HG02588 (cell line): ENCODE measurements around the gene KCNQ2.
"Not testable (repeated sequence)": the region's sequence is repeated elsewhere in the genome, so short reads cannot be mapped to it uniquely, and the experiment has no call there.

Experiments
- ATAC-seq: cut with Tn5 transposase; IDR thresholded peaks from one replicate; pipeline ENCODE4 v1.9.1; 2021; ENCODE audit warnings: mild to moderate bottlenecking, moderate library complexity; ENCODE audit not compliant: unreplicated experiment

Gene KCNQ2

DNA sequence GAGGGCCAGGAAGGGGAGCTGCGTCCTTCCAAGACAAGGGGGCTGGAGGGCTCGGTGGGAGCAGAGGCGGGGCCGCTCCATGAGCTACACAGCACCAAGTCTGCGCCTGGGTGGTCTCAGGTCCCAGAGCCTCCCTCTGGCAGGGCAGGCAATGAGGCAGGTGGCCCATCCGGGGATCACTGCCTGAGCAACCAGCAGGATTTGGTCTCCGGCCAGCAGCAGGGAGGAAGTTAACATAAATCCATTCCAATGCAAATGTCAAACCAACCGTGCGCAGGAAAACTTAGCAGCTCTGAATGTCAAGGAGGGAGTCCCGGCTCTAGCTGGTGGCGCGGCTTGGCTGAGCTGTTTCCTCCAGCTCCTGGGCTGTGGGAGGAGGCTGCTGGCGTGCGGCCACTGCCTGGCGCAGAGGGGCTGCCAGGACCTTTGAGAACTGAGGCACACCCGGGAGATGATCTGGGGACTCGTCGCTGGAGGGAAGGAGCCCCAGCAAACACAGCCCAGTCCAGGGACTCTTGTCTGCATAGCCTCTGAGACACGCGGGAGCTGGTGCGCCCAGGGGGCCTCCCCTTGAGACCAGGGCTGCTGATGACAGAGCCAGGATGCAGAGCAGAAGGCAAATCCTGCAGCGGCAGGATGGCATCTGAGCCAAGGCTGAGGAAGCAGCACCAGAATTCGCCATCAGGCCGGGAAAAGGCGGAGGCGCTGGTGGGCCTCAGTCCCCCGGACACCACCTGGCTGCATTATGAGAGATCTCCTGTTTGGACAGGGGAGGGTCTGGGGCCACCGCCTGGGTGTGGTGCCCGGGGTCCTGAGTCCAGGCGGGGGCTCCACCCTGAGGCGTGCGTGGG, 78.2 kb downstream of the KCNQ2 start:
- ATAC-seq = no peak

DNA sequence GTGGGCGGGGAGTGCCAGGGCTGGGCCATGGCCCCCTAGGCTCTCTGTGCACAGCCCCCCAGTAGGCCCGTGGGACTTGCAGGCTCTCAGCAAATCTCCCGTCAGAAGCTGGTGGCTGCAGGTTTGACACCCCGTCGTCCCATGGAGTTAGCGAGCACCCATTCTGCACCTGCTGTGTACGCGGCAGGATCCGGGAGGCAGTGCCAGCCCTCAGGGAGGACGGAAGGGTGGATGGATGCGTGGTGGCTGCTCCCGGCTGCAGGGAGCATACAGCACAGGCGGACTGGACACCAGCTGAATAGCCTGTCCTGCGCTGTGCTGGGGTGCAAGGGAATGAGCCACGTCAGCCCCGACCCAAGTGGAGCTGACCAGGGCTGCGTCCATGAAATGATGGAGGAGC, 78.9 kb downstream of the KCNQ2 start:
- ATAC-seq = no peak

GRCh38 chr20:63392465-63393365, 79.7 kb downstream of the KCNQ2 start:
- no peak for ATAC-seq

DNA sequence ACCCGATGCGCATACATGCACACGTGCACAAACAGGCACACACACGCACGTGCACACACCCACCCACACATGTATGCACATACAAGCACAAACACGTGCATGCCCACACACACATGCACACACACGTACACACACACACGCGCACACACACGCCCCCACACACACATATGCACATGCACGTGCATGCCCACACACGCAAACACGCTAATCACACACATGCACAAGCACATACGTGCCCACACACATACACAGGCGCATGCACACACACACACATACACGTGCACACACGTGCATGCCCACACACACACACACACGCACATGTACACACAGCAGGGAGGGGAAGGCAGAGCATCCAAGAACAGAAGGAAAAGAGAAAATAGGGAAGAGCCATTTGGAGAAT, 84.5 kb downstream of the KCNQ2 start:
- ATAC-seq = no peak

- no peak for ATAC-seq
Measured at GRCh38 chr20:63387393-63387792, 85.1 kb downstream of the KCNQ2 start.

GRCh38 chr20:63386491-63386890, 86.0 kb downstream of the KCNQ2 start:
- ATAC-seq = no peak

DNA sequence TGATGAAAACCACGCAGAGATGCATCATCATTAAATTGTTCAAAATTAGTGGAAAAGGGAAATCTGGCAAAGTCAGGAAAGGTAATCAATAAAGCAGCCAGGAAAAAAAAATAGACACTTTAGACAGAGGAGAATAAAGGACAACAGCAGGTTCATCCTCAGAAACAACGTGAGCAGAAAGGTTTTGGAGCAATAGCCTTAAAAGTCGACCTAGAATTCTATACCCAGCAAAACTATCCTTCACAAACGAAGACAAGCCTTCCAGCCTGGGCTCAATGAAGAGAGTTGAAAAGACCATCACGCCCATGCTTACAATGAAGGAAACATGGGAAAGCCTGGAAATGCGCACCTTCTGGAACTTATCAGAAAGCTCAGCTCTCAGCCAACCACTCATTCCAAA, 86.6 kb downstream of the KCNQ2 start:
- ATAC-seq = no peak

DNA sequence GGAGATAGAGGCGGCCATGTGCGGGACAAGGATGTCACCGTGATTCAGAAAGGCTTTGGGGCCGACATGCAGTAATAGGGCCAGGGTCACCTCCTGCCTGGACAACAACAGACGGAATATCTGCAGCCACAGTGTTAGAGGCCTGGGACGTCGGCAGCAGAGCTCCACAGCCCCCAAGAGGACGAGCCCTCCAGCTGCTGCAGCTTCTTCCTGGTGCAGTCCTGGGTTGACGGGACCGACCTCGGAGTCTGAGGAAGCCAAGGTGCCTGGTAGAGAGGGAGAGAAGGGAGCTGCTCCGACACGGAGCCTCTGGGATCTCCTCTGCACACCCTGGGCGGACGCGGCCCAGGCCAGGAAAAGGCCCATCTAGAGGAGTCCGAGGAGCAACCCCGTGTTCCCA, 88.1 kb downstream of the KCNQ2 start:
- ATAC-seq = no peak

- no peak for ATAC-seq
Measured at GRCh38 chr20:63383556-63383955, 88.9 kb downstream of the KCNQ2 start.

DNA sequence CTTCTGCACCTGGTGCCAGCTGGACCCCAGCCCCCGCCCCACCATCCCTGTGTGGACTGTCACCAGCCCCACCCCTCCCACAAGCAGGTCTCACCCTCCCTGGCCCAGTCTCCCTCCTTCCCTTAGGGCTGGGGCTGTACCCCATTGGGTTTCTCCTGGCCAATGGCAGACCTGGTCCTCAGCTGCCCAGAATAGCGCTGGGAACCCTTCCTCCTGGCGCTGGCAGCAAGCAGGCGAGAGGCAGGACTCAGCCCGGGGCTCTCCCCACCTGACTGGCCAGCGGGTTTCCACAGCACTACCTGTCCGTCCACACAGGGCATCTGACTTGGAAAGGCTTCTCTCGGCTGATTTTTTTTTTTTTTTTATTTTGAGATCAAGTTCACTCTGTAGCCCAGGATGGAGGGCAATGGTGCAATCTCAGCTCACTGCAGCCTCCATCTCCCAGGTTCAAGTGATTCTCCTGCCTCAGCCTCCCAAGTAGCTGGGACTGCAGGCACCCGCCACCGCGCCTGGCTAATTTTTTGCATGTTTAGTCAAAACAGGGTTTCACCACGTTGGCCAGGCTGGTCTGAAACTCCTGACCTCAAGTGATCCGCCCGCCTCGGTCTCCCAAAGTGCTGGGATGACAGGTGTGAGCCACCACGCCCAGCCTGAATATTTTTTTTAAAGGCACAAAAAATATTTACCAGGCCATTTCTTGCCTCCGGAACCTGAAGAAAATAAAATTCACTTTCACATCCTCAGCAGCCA, 89.7 kb downstream of the KCNQ2 start:
- no peak for ATAC-seq

- no peak for ATAC-seq
Measured at GRCh38 chr20:63381781-63382431, 90.5 kb downstream of the KCNQ2 start.

DNA sequence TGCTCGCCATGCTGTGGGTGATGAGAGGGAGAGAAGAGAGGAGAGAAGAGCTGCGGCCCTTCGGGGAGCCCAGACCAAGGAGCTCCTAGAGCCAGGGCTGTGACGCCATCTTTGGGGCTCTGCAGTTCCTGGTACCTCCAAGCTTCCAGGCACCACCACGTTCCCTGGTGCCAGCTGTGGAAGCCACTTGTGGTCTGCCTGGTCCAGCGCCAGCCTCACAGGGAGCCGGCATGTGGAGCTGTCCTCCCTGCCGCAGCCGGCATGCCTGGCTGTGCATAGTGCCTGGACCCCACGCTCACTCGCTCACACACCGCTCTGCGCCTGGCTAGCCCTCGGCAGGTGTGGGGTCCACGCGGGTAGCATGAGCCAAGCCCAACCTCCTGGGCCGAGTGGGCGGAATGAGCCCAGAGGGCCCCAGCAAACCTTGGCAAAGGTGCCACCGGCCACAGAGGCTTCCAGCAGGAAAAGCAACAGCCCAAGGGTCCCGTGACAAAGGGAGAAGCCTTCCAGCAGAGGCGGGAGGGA, 92.0 kb downstream of the KCNQ2 start:
- ATAC-seq = no peak

DNA sequence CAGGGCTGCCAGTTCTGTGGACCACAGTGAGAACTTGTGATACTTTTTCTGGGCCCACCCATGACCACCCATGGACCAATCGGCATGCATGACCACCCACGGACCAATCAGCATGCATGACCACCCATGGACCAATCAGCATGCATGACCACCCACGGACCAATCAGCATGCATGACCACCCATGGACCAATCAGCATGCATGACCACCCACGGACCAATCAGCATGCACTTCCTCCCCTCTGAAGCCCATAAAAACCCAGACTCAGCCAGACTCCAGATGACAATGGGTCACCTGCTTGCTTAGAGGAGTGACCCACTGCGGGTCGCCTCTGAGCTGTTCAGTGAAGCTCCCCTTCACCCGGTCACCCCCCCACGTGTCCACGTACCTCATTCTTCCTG, 92.6 kb downstream of the KCNQ2 start:
- ATAC-seq = not testable (repeated sequence)

DNA sequence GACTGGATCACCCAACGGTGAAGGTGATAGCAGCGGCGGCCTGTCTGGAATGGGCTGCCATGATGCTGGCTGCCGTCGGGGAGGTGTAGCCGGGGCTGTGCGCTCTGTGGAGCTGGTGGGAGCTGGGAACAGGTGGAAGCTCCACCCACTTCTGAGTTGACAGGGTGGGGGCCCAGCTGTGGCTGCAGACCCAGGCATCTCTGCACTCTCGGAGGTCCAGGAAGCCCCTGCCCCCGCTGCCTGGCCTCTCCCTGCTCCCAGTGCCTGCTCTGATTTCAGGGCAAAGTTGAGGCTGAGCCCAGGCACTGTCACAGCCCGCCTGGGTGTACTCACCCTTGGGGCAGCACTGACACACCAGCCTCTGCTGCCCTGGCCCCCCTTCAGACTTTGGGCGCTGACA, 93.2 kb downstream of the KCNQ2 start:
- ATAC-seq = no peak

DNA sequence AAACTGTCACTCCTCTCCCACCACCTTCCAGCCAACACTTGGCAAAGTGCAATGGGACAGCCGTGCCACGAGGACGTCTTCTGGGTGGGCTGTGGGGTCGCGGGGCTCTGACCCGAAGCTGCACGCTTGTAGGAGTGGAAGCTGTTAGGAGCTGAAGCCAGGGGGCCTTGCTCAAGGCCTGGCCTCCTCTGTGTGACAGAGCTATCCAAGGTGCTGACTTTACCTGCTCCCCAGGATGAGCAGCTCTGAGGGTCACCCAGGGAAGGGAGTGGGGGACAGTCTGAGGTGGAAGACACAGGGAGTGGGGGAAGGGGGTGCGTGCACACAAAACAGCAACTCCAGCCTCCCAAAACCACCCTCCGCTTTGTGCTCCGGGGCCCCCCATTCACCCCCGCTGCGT, 93.8 kb downstream of the KCNQ2 start:
- no peak for ATAC-seq

DNA sequence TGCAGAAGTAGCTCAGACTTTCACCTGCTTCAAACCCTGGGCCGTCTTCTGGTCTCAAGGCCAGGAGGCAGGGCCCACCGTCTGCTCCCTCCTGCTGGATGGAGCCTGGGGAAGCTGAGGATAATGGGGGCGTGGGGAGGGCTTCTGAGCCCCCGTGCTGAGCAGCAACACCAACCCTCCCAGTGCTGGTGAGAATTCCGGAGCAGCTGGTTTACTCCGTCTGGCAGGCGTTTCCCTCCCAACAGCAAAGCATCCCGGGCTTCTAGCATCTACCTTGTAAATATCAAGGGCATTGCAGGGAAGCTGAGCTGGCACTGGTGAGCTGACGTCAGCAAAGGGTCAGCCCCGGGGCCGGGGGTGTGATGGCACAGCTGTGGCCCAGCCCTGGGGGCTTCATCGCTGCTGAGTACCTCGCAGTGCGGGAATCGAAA, 94.5 kb downstream of the KCNQ2 start:
- no peak for ATAC-seq

GRCh38 chr20:63377256-63377941, 95.1 kb downstream of the KCNQ2 start:
- ATAC-seq = no peak

- no peak for ATAC-seq
Measured at GRCh38 chr20:63376283-63377250, 95.9 kb downstream of the KCNQ2 start.

DNA sequence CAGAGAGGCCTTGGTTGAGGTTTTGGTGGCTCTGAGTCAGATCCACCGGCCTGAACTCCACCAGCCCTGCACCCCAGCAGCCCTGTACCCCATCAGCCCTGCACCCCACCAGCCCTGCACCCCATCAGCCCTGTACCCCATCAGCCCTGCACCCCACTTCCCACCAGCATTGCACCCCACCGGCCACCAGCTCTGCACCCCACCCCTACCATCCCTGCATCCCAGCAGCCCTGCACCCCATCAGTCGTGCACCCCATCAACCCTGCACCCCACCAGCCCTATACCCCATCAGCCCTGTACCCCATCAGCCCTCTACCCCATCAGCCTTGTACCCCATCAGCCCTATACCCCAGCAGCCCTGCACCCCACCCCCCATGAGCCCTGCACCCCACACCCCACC, 97.0 kb downstream of the KCNQ2 start:
- no peak for ATAC-seq
